H1 (cell line): ENCODE data around the gene PANX2. TPM values are rescaled to one million over a fixed set of nuclear protein-coding genes. Genes with fewer than 3 reads are reported as not detected.

Experiments
- CTBP2 ChIP-seq: IDR thresholded peaks from 2 replicates; pipeline ENCODE4 v1.7.0; 2011; ENCODE audit warnings: borderline replicate concordance, mild to moderate bottlenecking, moderate library complexity, mixed read lengths, low read length; ENCODE audit not compliant: insufficient read depth, insufficient read length
- JUND ChIP-seq: IDR thresholded peaks from 2 replicates; pipeline ENCODE4 v1.6.1; 2011; ENCODE audit warnings: mild to moderate bottlenecking, improper control_type of control experiment, low read length
- polyA plus RNA-seq, 7 experiments: library from polyadenylated mRNA; depleted of rRNA in 3 of 7; stranded (reverse) in 5 of 7; unstranded in 2 of 7; fragments of >200 nt in 5 of 7; fragments of 200-250 nt in 2 of 7; gene quantifications; 1 replicate in 5 of 7; 2 replicates in 1 of 7; 4 replicates in 1 of 7; pipeline versions ENCODE4 v1.2.1 to v1.2.3, GENCODE V29; 2011 to 2013; ENCODE audit warnings: missing spikeins in 2 of 7, mixed read lengths in 2 of 7
- total RNA-seq: library from RNA; stranded (reverse); fragmentation: NEBNext Ultra II Directional; extraction: Animal tissue kit (Norgen Biotek cat#: 25700); gene quantifications from 2 replicates; pipeline ENCODE4 v1.2.1, GENCODE V29; 2021
- TF ChIP-seq, protein P1 (sequence below), 3 experiments: IDR thresholded peaks; 1 replicate in 2 of 3; 2 replicates in 1 of 3; pipeline versions ENCODE4 v1.5.1 to v1.6.1; 2011; ENCODE audit warnings: low read length in 3 of 3, mild to moderate bottlenecking in 3 of 3, inconsistent platforms in 2 of 3, low read depth in 1 of 3, moderate library complexity in 1 of 3; ENCODE audit not compliant: insufficient read depth in 1 of 3; ENCODE audit errors: control extremely low read depth in 1 of 3
- TF ChIP-seq, protein P2 (sequence below): IDR thresholded peaks from 2 replicates; pipeline ENCODE4 v1.6.1; 2012; ENCODE audit warnings: inconsistent platforms

The PANX2 gene
- total and polyA plus RNA-seq, 2 of the 8 experiments (the other 6 are each of a cell fraction or from before 2014, with no cell fraction given), result 3.5 to 5.0 TPM

DNA sequence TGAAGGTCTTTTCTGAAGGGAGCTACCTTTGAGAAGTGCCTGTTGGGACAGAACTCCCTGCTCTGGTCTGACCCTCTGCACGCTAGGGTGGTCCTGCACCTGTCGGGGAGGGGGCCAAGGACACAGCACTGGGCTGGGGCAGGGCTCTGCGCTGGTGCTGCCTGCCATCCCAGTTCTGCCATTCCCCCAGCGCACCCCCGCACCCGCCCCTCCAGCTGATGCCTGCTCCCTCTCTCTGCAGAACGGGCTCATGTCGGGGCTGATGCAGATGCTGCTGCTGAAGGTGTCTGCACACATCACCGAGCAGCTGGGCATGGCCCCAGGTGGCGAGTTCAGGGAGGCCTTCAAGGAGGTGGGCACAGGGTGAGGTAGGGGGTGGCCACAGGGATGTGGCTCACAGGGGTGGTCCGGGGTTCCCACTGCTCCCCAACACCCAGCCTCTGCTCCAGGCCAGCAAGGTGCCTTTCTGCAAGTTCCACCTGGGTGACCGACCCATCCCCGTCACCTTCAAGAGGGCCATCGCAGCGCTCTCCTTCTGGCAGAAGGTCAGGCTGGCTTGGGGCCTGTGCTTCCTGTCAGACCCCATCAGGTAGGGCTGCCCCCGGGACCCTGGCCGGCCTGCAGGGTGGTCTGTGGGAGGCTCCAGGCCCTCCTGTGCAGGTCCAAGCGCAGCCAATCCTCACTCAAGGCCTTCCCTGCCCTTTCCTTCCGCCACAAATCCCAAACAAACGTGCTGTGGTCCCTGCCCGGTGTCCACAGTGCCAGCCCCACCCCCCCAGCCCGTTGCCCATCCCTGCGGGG lies 26.7 kb downstream of the PANX2 start (continued):
- TF ChIP-seq, protein P1, sequence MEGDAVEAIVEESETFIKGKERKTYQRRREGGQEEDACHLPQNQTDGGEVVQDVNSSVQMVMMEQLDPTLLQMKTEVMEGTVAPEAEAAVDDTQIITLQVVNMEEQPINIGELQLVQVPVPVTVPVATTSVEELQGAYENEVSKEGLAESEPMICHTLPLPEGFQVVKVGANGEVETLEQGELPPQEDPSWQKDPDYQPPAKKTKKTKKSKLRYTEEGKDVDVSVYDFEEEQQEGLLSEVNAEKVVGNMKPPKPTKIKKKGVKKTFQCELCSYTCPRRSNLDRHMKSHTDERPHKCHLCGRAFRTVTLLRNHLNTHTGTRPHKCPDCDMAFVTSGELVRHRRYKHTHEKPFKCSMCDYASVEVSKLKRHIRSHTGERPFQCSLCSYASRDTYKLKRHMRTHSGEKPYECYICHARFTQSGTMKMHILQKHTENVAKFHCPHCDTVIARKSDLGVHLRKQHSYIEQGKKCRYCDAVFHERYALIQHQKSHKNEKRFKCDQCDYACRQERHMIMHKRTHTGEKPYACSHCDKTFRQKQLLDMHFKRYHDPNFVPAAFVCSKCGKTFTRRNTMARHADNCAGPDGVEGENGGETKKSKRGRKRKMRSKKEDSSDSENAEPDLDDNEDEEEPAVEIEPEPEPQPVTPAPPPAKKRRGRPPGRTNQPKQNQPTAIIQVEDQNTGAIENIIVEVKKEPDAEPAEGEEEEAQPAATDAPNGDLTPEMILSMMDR (IDR thresholded peaks at IDR 0.05; ENCODE audit: control extremely low read depth in 1 of 3, insufficient read depth in 1 of 3, low read depth in 1 of 3, low read length in 3 of 3), result no peak
- TF ChIP-seq CTBP2 (no peak), JUND (no peak)
- TF ChIP-seq, protein P2, sequence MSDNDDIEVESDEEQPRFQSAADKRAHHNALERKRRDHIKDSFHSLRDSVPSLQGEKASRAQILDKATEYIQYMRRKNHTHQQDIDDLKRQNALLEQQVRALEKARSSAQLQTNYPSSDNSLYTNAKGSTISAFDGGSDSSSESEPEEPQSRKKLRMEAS, result no peak
